ENCODE data around the gene PPIB. TPM values are rescaled to one million over a fixed set of nuclear protein-coding genes. Genes with fewer than 3 reads are reported as not detected.
A peak's percentile ranks its signal among the peaks of the same experiment; 100 is the strongest.

The PPIB gene
- total RNA-seq, 1 experiment from 2014 or later, result 433 TPM

DNA sequence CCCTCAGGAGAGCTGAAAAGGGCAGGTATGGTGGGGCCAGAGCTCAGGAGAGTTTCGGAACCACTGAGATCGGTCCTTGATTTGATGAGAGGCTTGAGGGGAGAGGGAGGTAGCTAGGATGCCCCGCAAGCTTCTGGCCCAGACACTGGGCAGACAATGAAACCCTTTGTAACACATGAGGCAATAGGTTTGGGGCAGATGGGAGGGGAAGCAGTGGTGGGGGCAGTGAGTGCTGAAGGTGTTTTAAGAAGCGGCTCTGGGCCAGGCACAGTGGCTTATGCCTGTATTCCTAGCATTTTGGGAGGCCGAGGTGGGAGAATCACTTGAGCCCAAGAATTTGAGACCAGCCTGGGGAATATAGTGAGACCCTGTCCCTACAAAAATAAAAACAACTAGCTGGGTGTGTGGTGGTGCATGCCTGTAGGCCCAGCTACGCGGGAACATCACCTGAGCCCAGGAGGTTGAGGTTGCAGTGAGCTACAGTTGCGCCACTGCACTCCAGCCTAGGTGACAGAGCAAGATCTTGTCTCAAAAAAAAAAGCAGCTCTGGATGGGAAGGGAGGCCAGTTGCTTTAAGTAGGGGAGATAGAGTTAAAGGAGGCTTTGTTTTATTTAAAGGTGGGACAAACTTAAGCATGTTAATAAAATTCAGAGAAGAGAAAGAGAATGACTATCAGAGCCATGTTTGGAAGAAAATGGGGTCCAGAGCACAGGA, 20.9 kb downstream of the PPIB start:
- Histone ChIP-seq H3K27ac (ENCODE audit: insufficient read length, low read depth, low read length) (no peak overlapping the region), H4K8ac (replicated peaks; ENCODE audit: insufficient read length, low read depth, low read length) (no peak overlapping the region), H3K56ac (ENCODE audit: insufficient read length, low read depth, low read length) (no peak overlapping the region), H3K4ac (ENCODE audit: low read depth, low read length) (no peak overlapping the region), H3K23me2 (ENCODE audit: insufficient read length, low read depth, low read length, poor library complexity, severe bottlenecking) (no peaks in the 10 kb centered on the region), H3T11ph (ENCODE audit: low read length) (no peak overlapping the region), H3K14ac (ENCODE audit: insufficient read depth, low read length) (no peak overlapping the region), H3K9me3 (ENCODE audit: control insufficient read depth, low read depth, low read length) (no peaks in the 10 kb centered on the region), H3K18ac (ENCODE audit: insufficient read length, low read depth, low read length) (no peak overlapping the region), H3K79me2 (ENCODE audit: insufficient read depth, low read length) (no peaks in the 10 kb centered on the region), H3K4me2 (ENCODE audit: insufficient read depth, insufficient read length, low read length) (no peak overlapping the region), H2AFZ (ENCODE audit: low read length) (no peak overlapping the region), H3K23ac (ENCODE audit: insufficient read length, low read depth, low read length) (no peak overlapping the region), H2BK20ac (ENCODE audit: low read depth, low read length, poor library complexity, severe bottlenecking) (no peak overlapping the region), H4K5ac (ENCODE audit: insufficient read length, low read depth, low read length) (no peak overlapping the region), H2AK5ac (ENCODE audit: insufficient read length, low read length) (no peak overlapping the region), H4K20me1 (ENCODE audit: control insufficient read depth, insufficient read depth, insufficient read length) (no peaks in the 10 kb centered on the region), H2BK12ac (ENCODE audit: insufficient read length, low read depth, low read length) (no peak overlapping the region), H2BK120ac (ENCODE audit: low read depth, low read length, poor library complexity, severe bottlenecking) (no peak overlapping the region), H4K91ac (ENCODE audit: insufficient read length, low read depth, low read length) (no peak overlapping the region), H2BK5ac (ENCODE audit: insufficient read length, low read length) (no peak overlapping the region), H3K79me1 (ENCODE audit: insufficient read depth, low read depth, low read length, poor library complexity, severe bottlenecking) (no peaks in the 10 kb centered on the region), H3K27me3 (ENCODE audit: insufficient read depth, low read length) (no peaks in the 10 kb centered on the region), H2BK15ac (ENCODE audit: low read depth, low read length) (no peak overlapping the region), H3K9ac (ENCODE audit: extremely low read depth, insufficient read length, low read length) (no peak overlapping the region), H3K4me1 (ENCODE audit: insufficient read depth, low read length) (no peaks in the 10 kb centered on the region)
- no peak overlapping the region for H3K4me3 Mint-ChIP-seq
- no CpG with 5 or more reads among the region's 8 CpGs for whole genome bisulfite sequencing (ENCODE audit: extremely low coverage, insufficient read length, low lambda C conversion rate)
- TF ChIP-seq, protein P1, sequence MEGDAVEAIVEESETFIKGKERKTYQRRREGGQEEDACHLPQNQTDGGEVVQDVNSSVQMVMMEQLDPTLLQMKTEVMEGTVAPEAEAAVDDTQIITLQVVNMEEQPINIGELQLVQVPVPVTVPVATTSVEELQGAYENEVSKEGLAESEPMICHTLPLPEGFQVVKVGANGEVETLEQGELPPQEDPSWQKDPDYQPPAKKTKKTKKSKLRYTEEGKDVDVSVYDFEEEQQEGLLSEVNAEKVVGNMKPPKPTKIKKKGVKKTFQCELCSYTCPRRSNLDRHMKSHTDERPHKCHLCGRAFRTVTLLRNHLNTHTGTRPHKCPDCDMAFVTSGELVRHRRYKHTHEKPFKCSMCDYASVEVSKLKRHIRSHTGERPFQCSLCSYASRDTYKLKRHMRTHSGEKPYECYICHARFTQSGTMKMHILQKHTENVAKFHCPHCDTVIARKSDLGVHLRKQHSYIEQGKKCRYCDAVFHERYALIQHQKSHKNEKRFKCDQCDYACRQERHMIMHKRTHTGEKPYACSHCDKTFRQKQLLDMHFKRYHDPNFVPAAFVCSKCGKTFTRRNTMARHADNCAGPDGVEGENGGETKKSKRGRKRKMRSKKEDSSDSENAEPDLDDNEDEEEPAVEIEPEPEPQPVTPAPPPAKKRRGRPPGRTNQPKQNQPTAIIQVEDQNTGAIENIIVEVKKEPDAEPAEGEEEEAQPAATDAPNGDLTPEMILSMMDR (conservative IDR thresholded peaks at IDR 0.05), result no peak
- peaks cover 0 to 14% (median 10%) of the 10 kb centered on the region in 3 experiments; a peak in 6 of 7 replicates for H3K36me3 Mint-ChIP-seq (ENCODE audit: insufficient read depth in 1 of 3, low read depth in 3 of 3)
- peaks cover 0 to 10% of the 10 kb centered on the region in 2 experiments; a peak in 2 of 4 replicates for H3K4me1 Mint-ChIP-seq
- no peaks in the 10 kb centered on the region for H3K9me3 Mint-ChIP-seq
- no peak for DNase-seq
- peak overlapping the region in 2 of 3 experiments; percentile 16 to 92; a peak in 2 of 7 replicates for H3K27ac Mint-ChIP-seq
- H3K27me3 Mint-ChIP-seq (ENCODE audit: low read depth), result no peaks in the 10 kb centered on the region
